Activated naive CD8-positive, alpha-beta T cell treated with anti-CD3 and anti-CD28 coated beads, Interleukin-2, amount 50 U/mL, for 24 hours (primary cell): ENCODE data around the gene NAALAD2.
"Not testable (repeated sequence)": the region's sequence is repeated elsewhere in the genome, so short reads cannot be mapped to it uniquely, and the experiment has no call there.

ENCODE experiments used
- ATAC-seq: fragments of 150-1000 bp; cut with Tn5 transposase; one replicate; pipeline ENCODE4 v1.10.0; 2021
- DNase-seq: peaks from one replicate; pipeline ENCODE4 v3.0.0; 2021
- H3K27ac Mint-ChIP-seq: one replicate; pipeline ENCODE4 v1.8.0; 2021; ENCODE audit warnings: mild to moderate bottlenecking, mixed read lengths
- H3K27me3 Mint-ChIP-seq: one replicate; pipeline ENCODE4 v1.8.0; 2021; ENCODE audit warnings: mixed read lengths
- H3K36me3 Mint-ChIP-seq: one replicate; pipeline ENCODE4 v1.8.0; 2021; ENCODE audit warnings: low read depth, mixed read lengths
- H3K4me1 Mint-ChIP-seq: one replicate; pipeline ENCODE4 v1.8.0; 2021; ENCODE audit warnings: mixed read lengths
- H3K4me3 Mint-ChIP-seq: one replicate; pipeline ENCODE4 v1.8.0; 2021; ENCODE audit warnings: mild to moderate bottlenecking, moderate library complexity, mixed read lengths
- H3K9me3 Mint-ChIP-seq: one replicate; pipeline ENCODE4 v1.8.0; 2021; ENCODE audit warnings: mixed read lengths

NAALAD2 gene

GRCh38 chr11:90213322-90213721 is 78.9 kb downstream of the NAALAD2 start:
- Mint-ChIP-seq H3K9me3 (no peaks in the 10 kb centered on the region), H3K4me1 (peaks cover 16% of the 10 kb centered on the region), H3K27ac (no peak overlapping the region), H3K4me3 (no peak overlapping the region), H3K36me3 (peaks cover 56% of the 10 kb centered on the region), H3K27me3 (no peaks in the 10 kb centered on the region)
- DNase-seq (no peak), ATAC-seq (no peak)

- peaks cover 60% of the 10 kb centered on the region for H3K36me3 Mint-ChIP-seq
- no peaks in the 10 kb centered on the region for H3K27me3 Mint-ChIP-seq
- DNase-seq (no peak), ATAC-seq (no peak)
- peaks cover 47% of the 10 kb centered on the region for H3K4me1 Mint-ChIP-seq
- H3K27ac Mint-ChIP-seq = no peak overlapping the region
- no peak overlapping the region for H3K4me3 Mint-ChIP-seq
- no peaks in the 10 kb centered on the region for H3K9me3 Mint-ChIP-seq
These were observed 82.1 kb downstream of the NAALAD2 start for GRCh38 chr11:90216611-90217010.

- Mint-ChIP-seq H3K27me3 (peaks cover 2% of the 10 kb centered on the region), H3K4me3 (no peak overlapping the region), H3K9me3 (no peaks in the 10 kb centered on the region), H3K27ac (peak overlapping the region; percentile 11), H3K36me3 (peaks cover 56% of the 10 kb centered on the region), H3K4me1 (peaks cover 58% of the 10 kb centered on the region)
- no peak for DNase-seq
- no peak for ATAC-seq
These were observed 84.1 kb downstream of the NAALAD2 start for GRCh38 chr11:90218606-90219005.

- Mint-ChIP-seq H3K27ac (peak overlapping the region; percentile 40), H3K4me1 (peaks cover 65% of the 10 kb centered on the region), H3K4me3 (peak overlapping the region; percentile 99), H3K27me3 (peaks cover 2% of the 10 kb centered on the region), H3K36me3 (peaks cover 52% of the 10 kb centered on the region), H3K9me3 (no peaks in the 10 kb centered on the region)
- no peak for DNase-seq
- ATAC-seq = no peak
These were observed 85.0 kb downstream of the NAALAD2 start for GRCh38 chr11:90219438-90219837.

GRCh38 chr11:90220391-90220790 is 85.9 kb downstream of the NAALAD2 start:
- Mint-ChIP-seq H3K36me3 (peaks cover 49% of the 10 kb centered on the region), H3K4me3 (peak overlapping the region; percentile 99), H3K27ac (peak overlapping the region; percentile 33), H3K4me1 (peaks cover 65% of the 10 kb centered on the region), H3K9me3 (no peaks in the 10 kb centered on the region), H3K27me3 (peaks cover 2% of the 10 kb centered on the region)
- DNase-seq (no peak), ATAC-seq (no peak)

GRCh38 chr11:90221803-90222458 is 87.5 kb downstream of the NAALAD2 start:
- Mint-ChIP-seq H3K4me1 (peaks cover 58% of the 10 kb centered on the region), H3K4me3 (peak overlapping the region; percentile 99), H3K27me3 (peaks cover 2% of the 10 kb centered on the region), H3K9me3 (no peaks in the 10 kb centered on the region), H3K27ac (peak overlapping the region; percentile 97), H3K36me3 (peaks cover 42% of the 10 kb centered on the region)
- DNase-seq (no peak), ATAC-seq (peak; percentile 16)

- ATAC-seq (peak; percentile 96), DNase-seq (peak; percentile 96)
- H3K4me1 Mint-ChIP-seq = peaks cover 53% of the 10 kb centered on the region
- peak within 1 kb of the TSS; percentile 97 for H3K27ac Mint-ChIP-seq
- no peaks in the 10 kb centered on the region for H3K9me3 Mint-ChIP-seq
- H3K27me3 Mint-ChIP-seq = peaks cover 2% of the 10 kb centered on the region
- peak within 1 kb of the TSS; percentile 99 for H3K4me3 Mint-ChIP-seq
- peaks cover 36% of the 10 kb centered on the region for H3K36me3 Mint-ChIP-seq
These were observed 88.2 kb downstream of the NAALAD2 start, which contains the start of gene CHORDC1 for GRCh38 chr11:90222459-90223247. Gene CHORDC1, minus strand, starts transcription at chr11:90223049. Its CDS starts 95 bp downstream, at chr11:90222954.

- Mint-ChIP-seq H3K36me3 (peaks cover 33% of the 10 kb centered on the region), H3K4me3 (peak overlapping the region; percentile 99), H3K9me3 (no peaks in the 10 kb centered on the region), H3K27ac (peak overlapping the region; percentile 97), H3K27me3 (peaks cover 2% of the 10 kb centered on the region), H3K4me1 (peaks cover 49% of the 10 kb centered on the region)
- peak; percentile 62 for ATAC-seq
- DNase-seq = no peak
These were observed 88.8 kb downstream of the NAALAD2 start for GRCh38 chr11:90223248-90223585.

- Mint-ChIP-seq H3K9me3 (peaks cover 5% of the 10 kb centered on the region), H3K4me3 (no peak overlapping the region), H3K27me3 (peaks cover 13% of the 10 kb centered on the region), H3K36me3 (no peaks in the 10 kb centered on the region), H3K27ac (no peak overlapping the region), H3K4me1 (peaks cover 12% of the 10 kb centered on the region)
- DNase-seq (no peak), ATAC-seq (no peak)
These were observed 93.6 kb downstream of the NAALAD2 start for GRCh38 chr11:90228056-90228455.

- ATAC-seq (no peak), DNase-seq (no peak)
- no peak overlapping the region for H3K4me3 Mint-ChIP-seq
- peaks cover 13% of the 10 kb centered on the region for H3K27me3 Mint-ChIP-seq
- H3K27ac Mint-ChIP-seq = no peak overlapping the region
- no peaks in the 10 kb centered on the region for H3K4me1 Mint-ChIP-seq
- peaks cover 5% of the 10 kb centered on the region for H3K9me3 Mint-ChIP-seq
- H3K36me3 Mint-ChIP-seq = no peaks in the 10 kb centered on the region
These were observed 95.3 kb downstream of the NAALAD2 start for GRCh38 chr11:90229791-90230190.

GRCh38 chr11:90234977-90235376 is 100.5 kb downstream of the NAALAD2 start:
- H3K9me3 Mint-ChIP-seq = no peaks in the 10 kb centered on the region
- no peak overlapping the region for H3K27ac Mint-ChIP-seq
- H3K36me3 Mint-ChIP-seq = no peaks in the 10 kb centered on the region
- no peak overlapping the region for H3K4me3 Mint-ChIP-seq
- ATAC-seq = no peak
- no peak for DNase-seq
- no peaks in the 10 kb centered on the region for H3K4me1 Mint-ChIP-seq
- peaks cover 17% of the 10 kb centered on the region for H3K27me3 Mint-ChIP-seq

GRCh38 chr11:90235526-90235925 is 101.1 kb downstream of the NAALAD2 start:
- peaks cover 16% of the 10 kb centered on the region for H3K27me3 Mint-ChIP-seq
- H3K9me3 Mint-ChIP-seq = no peaks in the 10 kb centered on the region
- ATAC-seq (no peak), DNase-seq (no peak)
- H3K27ac Mint-ChIP-seq = no peak overlapping the region
- no peaks in the 10 kb centered on the region for H3K4me1 Mint-ChIP-seq
- H3K4me3 Mint-ChIP-seq = no peak overlapping the region
- no peaks in the 10 kb centered on the region for H3K36me3 Mint-ChIP-seq

- Mint-ChIP-seq H3K9me3 (no peaks in the 10 kb centered on the region), H3K36me3 (no peaks in the 10 kb centered on the region), H3K27ac (no peak overlapping the region), H3K4me1 (no peaks in the 10 kb centered on the region), H3K27me3 (peaks cover 10% of the 10 kb centered on the region), H3K4me3 (no peak overlapping the region)
- DNase-seq (no peak), ATAC-seq (no peak)
These were observed 102.5 kb downstream of the NAALAD2 start for GRCh38 chr11:90237004-90237403.

- not testable (repeated sequence) for ATAC-seq, DNase-seq, H3K9me3 Mint-ChIP-seq, H3K4me3 Mint-ChIP-seq, H3K36me3 Mint-ChIP-seq, H3K4me1 Mint-ChIP-seq, H3K27ac Mint-ChIP-seq
- H3K27me3 Mint-ChIP-seq = peaks cover 14% of the 10 kb centered on the region
These were observed 105.6 kb downstream of the NAALAD2 start for GRCh38 chr11:90239967-90240636.

GRCh38 chr11:90241414-90241813 is 107.0 kb downstream of the NAALAD2 start:
- Mint-ChIP-seq H3K4me1 (no peaks in the 10 kb centered on the region), H3K27ac (no peak overlapping the region), H3K27me3 (peaks cover 14% of the 10 kb centered on the region), H3K36me3 (no peaks in the 10 kb centered on the region), H3K4me3 (no peak overlapping the region), H3K9me3 (no peaks in the 10 kb centered on the region)
- no peak for ATAC-seq
- DNase-seq = no peak
